ENCODE results near the gene ARHGAP8. TPM values are rescaled to one million over a fixed set of nuclear protein-coding genes. Genes with fewer than 3 reads are reported as not detected.

ARHGAP8 gene
- polyA plus RNA-seq, 2 donors: 7.2 to 11.2 TPM

DNA sequence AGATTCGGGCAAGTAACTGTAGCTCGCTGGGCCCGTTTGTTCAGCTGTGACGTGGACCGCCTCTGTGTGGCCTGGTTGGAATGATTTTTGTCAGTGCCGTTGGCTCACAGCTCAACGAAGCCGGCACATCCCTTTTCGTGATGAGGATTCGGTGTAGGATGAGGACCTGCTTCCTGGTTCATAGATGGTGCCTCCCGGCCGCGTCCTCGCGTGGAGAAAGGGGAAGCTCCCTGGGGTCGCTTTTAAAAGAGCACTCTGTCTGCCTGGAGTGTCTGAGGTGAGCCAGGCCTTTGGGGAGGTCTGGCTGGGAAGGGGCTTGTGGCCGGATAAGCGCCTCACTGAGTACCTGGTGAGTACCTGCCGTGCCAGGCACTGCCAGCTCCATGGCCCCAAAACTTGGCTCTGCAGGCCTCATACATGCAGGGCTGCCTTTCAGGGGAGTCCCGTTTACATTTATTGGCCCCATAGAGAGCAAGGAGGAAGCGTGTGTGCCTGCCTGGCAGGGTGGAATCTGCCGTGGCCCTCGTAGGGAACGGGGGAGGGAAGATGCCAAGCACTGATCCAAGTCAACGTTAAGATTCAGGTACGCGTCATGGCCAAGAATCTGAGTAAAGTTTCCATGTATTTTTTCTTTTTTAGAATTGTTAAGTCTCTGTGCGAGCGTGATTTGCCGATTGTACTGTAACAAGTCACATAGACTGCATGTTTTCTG is 88.4 kb downstream of the ARHGAP8 start:
- WGBS, 2 donors: 82 to 83% methylated on average over 30 of the region's 30 CpGs
- Histone ChIP-seq H3K4me3 (ENCODE audit: low read depth in 1 of 2, low read length in 2 of 2) (no peak overlapping the region), H3K4me1 (ENCODE audit: control insufficient read depth in 2 of 2, insufficient read depth in 2 of 2, low read length in 1 of 2) (no peaks in the 10 kb centered on the region), H3K27ac (ENCODE audit: low read depth in 2 of 2, low read length in 1 of 2) (no peak overlapping the region), H3K27me3 (ENCODE audit: control insufficient read depth in 1 of 2, insufficient read depth in 2 of 2, low read length in 2 of 2) (no peaks in the 10 kb centered on the region), H3K9me3 (ENCODE audit: control insufficient read depth in 2 of 2, insufficient read depth in 1 of 2, low read depth in 1 of 2, low read length in 1 of 2) (peaks cover 0 to 4% of the 10 kb centered on the region in 2 donors), H3K36me3 (ENCODE audit: control insufficient read depth in 2 of 2, insufficient read depth in 2 of 2, low read length in 1 of 2) (peaks cover 0 to 2% of the 10 kb centered on the region in 2 donors)

GRCh38 chr22:44842417-44842816 is 90.0 kb downstream of the ARHGAP8 start:
- H3K9me3 ChIP-seq (ENCODE audit: control insufficient read depth in 2 of 2, insufficient read depth in 1 of 2, low read depth in 1 of 2, low read length in 1 of 2): peaks cover 0 to 4% of the 10 kb centered on the region in 2 donors
- H3K27ac ChIP-seq (ENCODE audit: low read depth in 2 of 2, low read length in 1 of 2): no peak overlapping the region
- no peak overlapping the region for H3K4me3 ChIP-seq (ENCODE audit: low read depth in 1 of 2, low read length in 2 of 2)
- H3K36me3 ChIP-seq (ENCODE audit: control insufficient read depth in 2 of 2, insufficient read depth in 2 of 2, low read length in 1 of 2): peaks cover 0 to 2% of the 10 kb centered on the region in 2 donors
- no peaks in the 10 kb centered on the region for H3K27me3 ChIP-seq (ENCODE audit: control insufficient read depth in 1 of 2, insufficient read depth in 2 of 2, low read length in 2 of 2)
- H3K4me1 ChIP-seq (ENCODE audit: control insufficient read depth in 2 of 2, insufficient read depth in 2 of 2, low read length in 1 of 2): no peaks in the 10 kb centered on the region
- 74 to 78% methylated on average over 7 of the region's 7 CpGs for WGBS, 2 donors

DNA sequence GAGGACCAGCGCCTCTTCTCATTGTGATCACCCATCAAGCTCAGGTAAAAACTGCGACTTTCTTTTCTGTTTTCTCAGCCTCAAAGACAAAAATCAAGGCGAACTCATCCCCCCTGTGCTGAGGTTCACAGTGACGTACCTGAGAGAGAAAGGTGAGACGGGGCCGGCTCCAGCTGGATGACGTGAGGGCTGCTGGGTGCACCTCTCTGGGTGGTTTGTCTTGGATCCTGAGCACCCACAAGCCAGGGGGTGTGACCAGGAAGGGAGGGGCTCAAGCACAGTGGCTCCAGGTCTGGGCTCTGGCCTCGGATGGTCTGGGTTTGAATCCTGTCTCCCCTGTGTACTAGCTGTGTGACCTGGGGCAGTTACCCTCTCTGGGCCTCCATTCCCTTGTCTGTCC is 92.8 kb downstream of the ARHGAP8 start:
- WGBS, 2 donors: 93 to 94% methylated on average over 8 of the region's 8 CpGs
- no peak overlapping the region for H3K4me3 ChIP-seq (ENCODE audit: low read depth in 1 of 2, low read length in 2 of 2)
- peaks cover 0 to 4% of the 10 kb centered on the region in 2 donors for H3K9me3 ChIP-seq (ENCODE audit: control insufficient read depth in 2 of 2, insufficient read depth in 1 of 2, low read depth in 1 of 2, low read length in 1 of 2)
- no peaks in the 10 kb centered on the region for H3K4me1 ChIP-seq (ENCODE audit: control insufficient read depth in 2 of 2, insufficient read depth in 2 of 2, low read length in 1 of 2)
- H3K27ac ChIP-seq (ENCODE audit: low read depth in 2 of 2, low read length in 1 of 2): no peak overlapping the region
- H3K27me3 ChIP-seq (ENCODE audit: control insufficient read depth in 1 of 2, insufficient read depth in 2 of 2, low read length in 2 of 2): no peaks in the 10 kb centered on the region
- peaks cover 0 to 4% of the 10 kb centered on the region in 2 donors for H3K36me3 ChIP-seq (ENCODE audit: control insufficient read depth in 2 of 2, insufficient read depth in 2 of 2, low read length in 1 of 2)

GRCh38 chr22:44845796-44846720 is 93.7 kb downstream of the ARHGAP8 start:
- 88 to 90% methylated on average over 24 to 25 of the region's 25 CpGs for WGBS, 2 donors
- H3K36me3 ChIP-seq (ENCODE audit: control insufficient read depth in 2 of 2, insufficient read depth in 2 of 2, low read length in 1 of 2): peaks cover 0 to 4% of the 10 kb centered on the region in 2 donors
- peaks cover 0 to 4% of the 10 kb centered on the region in 2 donors for H3K9me3 ChIP-seq (ENCODE audit: control insufficient read depth in 2 of 2, insufficient read depth in 1 of 2, low read depth in 1 of 2, low read length in 1 of 2)
- H3K27ac ChIP-seq (ENCODE audit: low read depth in 2 of 2, low read length in 1 of 2): no peak overlapping the region
- no peak overlapping the region for H3K4me3 ChIP-seq (ENCODE audit: low read depth in 1 of 2, low read length in 2 of 2)
- no peaks in the 10 kb centered on the region for H3K27me3 ChIP-seq (ENCODE audit: control insufficient read depth in 1 of 2, insufficient read depth in 2 of 2, low read length in 2 of 2)
- H3K4me1 ChIP-seq (ENCODE audit: control insufficient read depth in 2 of 2, insufficient read depth in 2 of 2, low read length in 1 of 2): no peaks in the 10 kb centered on the region

- peaks cover 0 to 4% of the 10 kb centered on the region in 2 donors for H3K9me3 ChIP-seq (ENCODE audit: control insufficient read depth in 2 of 2, insufficient read depth in 1 of 2, low read depth in 1 of 2, low read length in 1 of 2)
- WGBS, 2 donors: 87 to 92% methylated on average over 13 to 16 of the region's 16 CpGs
- no peaks in the 10 kb centered on the region for H3K27me3 ChIP-seq (ENCODE audit: control insufficient read depth in 1 of 2, insufficient read depth in 2 of 2, low read length in 2 of 2)
- H3K4me3 ChIP-seq (ENCODE audit: low read depth in 1 of 2, low read length in 2 of 2): no peak overlapping the region
- H3K4me1 ChIP-seq (ENCODE audit: control insufficient read depth in 2 of 2, insufficient read depth in 2 of 2, low read length in 1 of 2): no peaks in the 10 kb centered on the region
- H3K27ac ChIP-seq (ENCODE audit: low read depth in 2 of 2, low read length in 1 of 2): no peak overlapping the region
- H3K36me3 ChIP-seq (ENCODE audit: control insufficient read depth in 2 of 2, insufficient read depth in 2 of 2, low read length in 1 of 2): peaks cover 0 to 4% of the 10 kb centered on the region in 2 donors
Measured at GRCh38 chr22:44846726-44847275, 94.4 kb downstream of the ARHGAP8 start.

DNA sequence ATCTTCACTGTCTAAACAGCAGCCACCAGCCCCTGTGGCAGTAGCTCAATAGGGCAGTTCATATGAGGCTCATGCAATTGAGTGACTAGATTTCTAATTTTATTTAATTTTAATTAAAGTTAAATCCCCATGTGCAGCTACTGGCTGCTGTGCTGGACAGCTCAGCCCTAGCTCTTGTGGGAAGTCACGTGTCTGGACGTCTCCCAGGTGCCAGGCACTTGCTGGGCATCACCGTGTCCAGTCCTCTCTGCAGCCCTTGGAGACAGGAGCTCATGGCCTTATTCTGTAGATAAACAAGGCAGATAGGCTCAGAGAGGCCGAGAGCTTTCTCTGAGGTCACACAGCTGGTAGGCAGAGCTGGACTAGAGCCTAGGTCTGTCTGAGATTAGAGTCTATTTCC is 95.0 kb downstream of the ARHGAP8 start:
- H3K27ac ChIP-seq (ENCODE audit: low read depth in 2 of 2, low read length in 1 of 2): no peak overlapping the region
- no peaks in the 10 kb centered on the region for H3K27me3 ChIP-seq (ENCODE audit: control insufficient read depth in 1 of 2, insufficient read depth in 2 of 2, low read length in 2 of 2)
- H3K36me3 ChIP-seq (ENCODE audit: control insufficient read depth in 2 of 2, insufficient read depth in 2 of 2, low read length in 1 of 2): peaks cover 0 to 4% of the 10 kb centered on the region in 2 donors
- WGBS, 2 donors: 75 to 81% methylated on average over 4 of the region's 4 CpGs
- no peaks in the 10 kb centered on the region for H3K4me1 ChIP-seq (ENCODE audit: control insufficient read depth in 2 of 2, insufficient read depth in 2 of 2, low read length in 1 of 2)
- peaks cover 0 to 4% of the 10 kb centered on the region in 2 donors for H3K9me3 ChIP-seq (ENCODE audit: control insufficient read depth in 2 of 2, insufficient read depth in 1 of 2, low read depth in 1 of 2, low read length in 1 of 2)
- H3K4me3 ChIP-seq (ENCODE audit: low read depth in 1 of 2, low read length in 2 of 2): no peak overlapping the region

GRCh38 chr22:44847892-44848291 is 95.5 kb downstream of the ARHGAP8 start:
- H3K36me3 ChIP-seq (ENCODE audit: control insufficient read depth in 2 of 2, insufficient read depth in 2 of 2, low read length in 1 of 2): peaks cover 0 to 4% of the 10 kb centered on the region in 2 donors
- WGBS, 2 donors: 91 to 95% methylated on average over 18 of the region's 18 CpGs

DNA sequence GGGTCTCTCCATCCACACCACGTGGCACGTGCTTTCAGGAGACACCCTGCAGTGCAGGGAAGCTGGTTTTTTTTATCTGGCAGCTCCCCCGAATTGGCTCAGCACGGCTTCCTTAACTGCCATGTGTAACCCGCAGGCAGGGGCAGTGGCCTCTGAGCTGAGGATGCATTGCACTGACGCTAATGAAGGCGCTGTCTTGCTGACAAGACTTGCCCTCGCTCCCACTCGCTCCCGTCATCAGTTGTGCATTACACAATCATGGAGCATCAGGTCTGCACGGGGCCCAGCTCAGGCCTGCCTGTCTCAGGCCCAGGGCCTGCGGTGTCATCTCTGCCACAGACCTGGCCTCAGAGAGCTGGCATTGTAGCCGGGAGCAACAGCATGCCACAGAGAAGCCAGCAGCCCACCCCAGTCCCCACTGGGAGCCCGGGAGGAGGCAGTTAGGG is 95.9 kb downstream of the ARHGAP8 start:
- Histone ChIP-seq H3K9me3 (ENCODE audit: control insufficient read depth in 2 of 2, insufficient read depth in 1 of 2, low read depth in 1 of 2, low read length in 1 of 2) (peaks cover 0 to 4% of the 10 kb centered on the region in 2 donors), H3K4me3 (ENCODE audit: low read depth in 1 of 2, low read length in 2 of 2) (no peak overlapping the region), H3K27ac (ENCODE audit: low read depth in 2 of 2, low read length in 1 of 2) (no peak overlapping the region), H3K27me3 (ENCODE audit: control insufficient read depth in 1 of 2, insufficient read depth in 2 of 2, low read length in 2 of 2) (no peaks in the 10 kb centered on the region), H3K36me3 (ENCODE audit: control insufficient read depth in 2 of 2, insufficient read depth in 2 of 2, low read length in 1 of 2) (peaks cover 0 to 4% of the 10 kb centered on the region in 2 donors), H3K4me1 (ENCODE audit: control insufficient read depth in 2 of 2, insufficient read depth in 2 of 2, low read length in 1 of 2) (no peaks in the 10 kb centered on the region)
- WGBS, 2 donors: 85 to 89% methylated on average over 14 of the region's 14 CpGs

More at GRCh38 chr22:44847892-44848291, 95.5 kb downstream of the ARHGAP8 start:
- no peak overlapping the region for H3K27ac ChIP-seq (ENCODE audit: low read depth in 2 of 2, low read length in 1 of 2)
- H3K4me3 ChIP-seq (ENCODE audit: low read depth in 1 of 2, low read length in 2 of 2): no peak overlapping the region
- no peaks in the 10 kb centered on the region for H3K4me1 ChIP-seq (ENCODE audit: control insufficient read depth in 2 of 2, insufficient read depth in 2 of 2, low read length in 1 of 2)
- H3K9me3 ChIP-seq (ENCODE audit: control insufficient read depth in 2 of 2, insufficient read depth in 1 of 2, low read depth in 1 of 2, low read length in 1 of 2): peaks cover 0 to 4% of the 10 kb centered on the region in 2 donors
- H3K27me3 ChIP-seq (ENCODE audit: control insufficient read depth in 1 of 2, insufficient read depth in 2 of 2, low read length in 2 of 2): no peaks in the 10 kb centered on the region

DNA sequence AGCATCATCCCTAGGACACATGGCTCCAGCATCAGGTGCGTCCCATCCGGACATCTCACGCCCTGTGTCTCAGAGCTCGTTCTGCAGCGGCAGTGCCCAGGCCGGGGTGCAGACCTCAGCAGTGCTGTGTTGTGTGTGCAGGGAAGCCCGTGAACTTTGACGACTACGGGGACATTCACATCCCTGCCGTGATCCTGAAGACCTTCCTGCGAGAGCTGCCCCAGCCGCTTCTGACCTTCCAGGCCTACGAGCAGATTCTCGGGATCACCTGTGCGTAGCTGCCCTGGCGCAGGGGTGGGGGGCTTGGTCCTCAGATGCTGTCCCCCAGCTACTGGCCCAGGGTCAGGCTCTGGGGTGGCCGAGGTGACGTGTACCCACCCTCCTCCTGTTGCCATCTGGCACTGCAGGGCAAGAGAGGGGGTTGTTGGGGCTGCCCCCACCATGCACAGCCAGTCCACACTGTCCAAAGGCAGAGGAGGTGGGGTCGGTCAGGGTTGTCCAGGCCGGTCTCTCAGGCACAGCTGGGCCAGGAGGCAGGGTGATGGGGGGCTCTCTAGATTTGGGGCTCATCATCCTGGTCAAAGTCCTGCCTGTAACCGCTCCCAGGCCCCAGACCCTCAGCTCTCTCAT is 96.5 kb downstream of the ARHGAP8 start:
- Histone ChIP-seq H3K27me3 (ENCODE audit: control insufficient read depth in 1 of 2, insufficient read depth in 2 of 2, low read length in 2 of 2) (no peaks in the 10 kb centered on the region), H3K4me1 (ENCODE audit: control insufficient read depth in 2 of 2, insufficient read depth in 2 of 2, low read length in 1 of 2) (no peaks in the 10 kb centered on the region), H3K9me3 (ENCODE audit: control insufficient read depth in 2 of 2, insufficient read depth in 1 of 2, low read depth in 1 of 2, low read length in 1 of 2) (peaks cover 0 to 4% of the 10 kb centered on the region in 2 donors), H3K36me3 (ENCODE audit: control insufficient read depth in 2 of 2, insufficient read depth in 2 of 2, low read length in 1 of 2) (peaks cover 0 to 4% of the 10 kb centered on the region in 2 donors), H3K4me3 (ENCODE audit: low read depth in 1 of 2, low read length in 2 of 2) (no peak overlapping the region), H3K27ac (ENCODE audit: low read depth in 2 of 2, low read length in 1 of 2) (no peak overlapping the region)
- WGBS, 2 donors: 92 to 96% methylated on average over 21 of the region's 21 CpGs
